Upper lobe of right lung (tissue), 1 donor: Measurements from ENCODE around the gene RAP2A. TPM values are rescaled to one million over a fixed set of nuclear protein-coding genes. Genes with fewer than 3 reads are reported as not detected.

Source experiments
- ATAC-seq: fragments of 200-7000 bp; cut with Tn5 transposase; one replicate; pipeline ENCODE4 v1.9.1; 2020; ENCODE audit warnings: mild to moderate bottlenecking, moderate library complexity
- DNase-seq: peaks from one replicate; pipeline ENCODE4 v3.0.0-alpha.2; 2020
- H3K27ac ChIP-seq: fragments of 200-600 bp; one replicate; pipeline ENCODE4 v1.8.0; 2022
- H3K27me3 ChIP-seq: fragments of 200-600 bp; one replicate; pipeline ENCODE4 v1.8.0; 2022; ENCODE audit warnings: mild to moderate bottlenecking
- H3K36me3 ChIP-seq: fragments of 200-600 bp; one replicate; pipeline ENCODE4 v1.8.0; 2022
- H3K4me1 ChIP-seq: fragments of 200-600 bp; one replicate; pipeline ENCODE4 v1.8.0; 2022
- H3K4me3 ChIP-seq: fragments of 200-600 bp; one replicate; pipeline ENCODE4 v1.8.0; 2022; ENCODE audit warnings: mild to moderate bottlenecking
- H3K9me3 ChIP-seq: fragments of 200-600 bp; one replicate; pipeline ENCODE4 v1.8.0; 2022
- CTCF ChIP-seq: fragments of 200-600 bp; IDR thresholded peaks from one replicate; pipeline ENCODE4 v1.8.0; 2022; ENCODE audit warnings: antibody characterized with exemption
- intact Hi-C: fragments of 100-400 bp; cut with DNase I; formaldehyde crosslinking; loops from one replicate; pipeline ENCODE4 v1.11.0; 2022
- total RNA-seq: library from RNA; stranded (reverse); fragmentation: NEBNext Ultra II Directional; extraction: Animal tissue kit (Norgen Biotek cat#: 25700); gene quantifications from one replicate; pipeline ENCODE4 v1.2.1, GENCODE V29; 2021
- donor health status: DM: no; HTN: yes; CAD: no; lungs with severe emphysema.

The RAP2A gene
- total RNA-seq, 1 donor from 2014 or later: 60.5 TPM

DNA sequence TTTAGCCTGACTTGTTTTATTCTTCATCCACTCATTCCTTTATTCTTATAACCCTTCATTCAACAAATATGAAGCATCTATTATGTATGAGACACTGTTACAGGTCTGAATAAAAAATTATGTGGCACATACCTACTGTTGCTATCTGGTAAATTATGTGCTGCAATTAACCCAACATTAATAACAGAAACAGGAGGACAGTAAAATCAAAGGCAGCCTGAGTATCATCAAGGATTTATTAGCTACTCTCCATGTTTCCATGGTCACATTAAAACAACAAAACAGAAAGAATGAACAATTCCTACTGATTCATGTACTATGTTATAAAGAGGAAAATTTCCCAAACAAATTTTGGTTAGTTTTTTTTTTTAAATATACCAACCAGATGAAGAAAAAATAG is 43.9 kb downstream of the RAP2A start:
- DNase-seq: no peak
- Histone ChIP-seq H3K4me3 (no peak overlapping the region), H3K4me1 (no peaks in the 10 kb centered on the region), H3K27me3 (no peaks in the 10 kb centered on the region), H3K9me3 (no peaks in the 10 kb centered on the region), H3K27ac (no peak overlapping the region), H3K36me3 (no peaks in the 10 kb centered on the region)
- TF ChIP-seq CTCF: no peak
- no peak for ATAC-seq
- intact Hi-C loops: no loop called here

DNA sequence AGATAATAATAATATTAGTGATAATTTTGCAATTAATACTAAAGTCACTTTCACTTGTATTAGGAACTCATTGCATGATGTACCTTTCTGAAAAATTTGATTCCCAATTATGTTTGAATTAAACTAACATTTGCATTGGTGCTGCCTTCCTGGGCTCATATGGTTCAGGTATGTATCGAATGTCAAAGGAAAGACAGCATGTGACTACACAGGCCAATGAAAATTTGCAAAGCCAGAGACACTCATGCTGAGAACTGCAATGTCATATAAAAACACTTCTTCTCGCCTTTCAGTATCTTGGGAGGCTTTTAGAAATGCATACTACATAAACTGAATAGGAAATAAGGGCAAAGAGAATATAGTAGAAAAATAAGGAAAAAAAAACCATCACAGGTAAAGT is 44.3 kb downstream of the RAP2A start:
- H3K27me3 ChIP-seq: no peaks in the 10 kb centered on the region
- no peaks in the 10 kb centered on the region for H3K9me3 ChIP-seq
- H3K27ac ChIP-seq: no peak overlapping the region
- no peak overlapping the region for H3K4me3 ChIP-seq
- intact Hi-C loops: no loop called here
- H3K4me1 ChIP-seq: no peaks in the 10 kb centered on the region
- no peaks in the 10 kb centered on the region for H3K36me3 ChIP-seq
- no peak for DNase-seq
- no peak for TF ChIP-seq CTCF
- ATAC-seq: no peak

GRCh38 chr13:97483465-97483864 is 49.5 kb downstream of the RAP2A start:
- Histone ChIP-seq H3K36me3 (no peaks in the 10 kb centered on the region), H3K4me3 (no peak overlapping the region), H3K9me3 (no peaks in the 10 kb centered on the region), H3K27ac (no peak overlapping the region), H3K4me1 (no peaks in the 10 kb centered on the region), H3K27me3 (no peaks in the 10 kb centered on the region)
- intact Hi-C loops: no loop called here
- no peak for TF ChIP-seq CTCF
- no peak for ATAC-seq
- DNase-seq: no peak

GRCh38 chr13:97484301-97484700 is 50.3 kb downstream of the RAP2A start:
- Histone ChIP-seq H3K4me3 (no peak overlapping the region), H3K27me3 (no peaks in the 10 kb centered on the region), H3K27ac (no peak overlapping the region), H3K4me1 (no peaks in the 10 kb centered on the region), H3K9me3 (no peaks in the 10 kb centered on the region), H3K36me3 (no peaks in the 10 kb centered on the region)
- intact Hi-C loops: no loop called here
- no peak for DNase-seq
- ATAC-seq: no peak
- no peak for TF ChIP-seq CTCF

DNA sequence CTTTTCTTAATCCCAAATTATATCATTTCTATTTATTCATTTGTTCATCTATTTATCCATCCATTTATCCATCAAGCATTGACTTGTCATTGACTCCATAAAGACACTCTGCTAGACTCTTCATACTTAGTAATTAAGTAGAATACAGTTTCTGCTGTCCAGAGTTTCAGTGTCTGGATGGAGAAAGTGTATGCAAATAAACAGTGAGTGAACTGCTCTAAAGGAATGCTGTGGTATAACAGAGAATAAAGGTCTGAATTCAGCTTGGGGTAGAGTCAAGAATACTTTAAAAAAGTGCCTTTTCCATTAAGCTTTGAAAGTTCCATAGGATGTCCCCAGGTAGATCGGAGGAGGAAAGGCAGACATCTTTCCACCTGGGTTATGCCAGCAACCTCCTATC is 51.4 kb downstream of the RAP2A start:
- no peaks in the 10 kb centered on the region for H3K4me1 ChIP-seq
- intact Hi-C loops: no loop called here

More for the DNA sequence above, 51.4 kb downstream of the RAP2A start:
- DNase-seq: no peak
- no peak overlapping the region for H3K27ac ChIP-seq
- H3K9me3 ChIP-seq: no peaks in the 10 kb centered on the region
- ATAC-seq: no peak
- no peak overlapping the region for H3K4me3 ChIP-seq
- H3K27me3 ChIP-seq: no peaks in the 10 kb centered on the region
- TF ChIP-seq CTCF: no peak
- no peaks in the 10 kb centered on the region for H3K36me3 ChIP-seq
